HCT116 (cell line): Measurements from ENCODE around the gene KRT74. TPM values are rescaled to one million over a fixed set of nuclear protein-coding genes. Genes with fewer than 3 reads are reported as not detected.

Experiments
- ATAC-seq: fragments of 200-7000 bp; cut with Tn5 transposase; 2 replicates; pipeline ENCODE4 v1.9.1; 2020; ENCODE audit warnings: mild to moderate bottlenecking, moderate library complexity
- BruUV-seq: library from RNA; stranded (reverse); fragments of 400-500 nt; replicated peaks from 2 replicates; lab custom pipeline; 2021; lab: Mats Ljungman, UMichigan
- CTCF ChIA-PET: fragments of 300-600 bp; sonication (Branson Sonifier 250); formaldehyde crosslinking; loops from one replicate; lab custom pipeline; 2021; ENCODE audit warnings: antibody characterized with exemption; lab: Charles Lee
- POLR2A ChIA-PET: fragments of 300-600, 350-600 bp; sonication (Branson Sonifier 250); formaldehyde crosslinking; loops from one replicate; lab custom pipeline; 2021; ENCODE audit warnings: antibody characterized with exemption; lab: Charles Lee
- RAD21 ChIA-PET, 2 experiments: fragments of 300-600 bp; sonication (Branson Sonifier 250); formaldehyde crosslinking; loops; one replicate each; lab custom pipeline; 2023; ENCODE audit warnings: low total read pairs in 2 of 2; ENCODE audit not compliant: uncharacterized antibody in 2 of 2, unreplicated experiment in 2 of 2, low non-redundant PET in 1 of 2; lab: Charles Lee
- DNase-seq: peaks from one replicate; pipeline ENCODE4 v3.0.0-alpha.2; 2010; ENCODE audit warnings: low read depth, low spot score
- H2AFZ ChIP-seq: fragments of 200-600 bp; shearing (Covaris generic), sonication (generic); 2 replicates; pipeline ENCODE4 v1.6.1; 2017; ENCODE audit warnings: low read depth, mixed run types, mixed read lengths, antibody characterized with exemption, low read length; ENCODE audit not compliant: poor library complexity, severe bottlenecking
- H3K27ac ChIP-seq: 2 replicates; pipeline ENCODE4 v1.5.1; 2012; ENCODE audit warnings: low read depth, low read length
- H3K27me3 ChIP-seq: fragments of 200-600 bp; sonication (generic); 2 replicates; pipeline ENCODE4 v1.6.1; 2016; ENCODE audit warnings: mixed run types, low read length, mixed read lengths; ENCODE audit not compliant: insufficient read depth
- H3K36me3 ChIP-seq, 2 experiments: fragments of 200-500 bp in 1 of 2; fragments of 200-600 bp in 1 of 2; sonication (Bioruptor generic) in 1 of 2; sonication (generic) in 1 of 2; 2 replicates each; pipeline versions ENCODE4 v1.5.1 to v1.6.1; 2014 to 2016; ENCODE audit warnings: low read length in 2 of 2, inconsistent platforms in 1 of 2, mixed read lengths in 1 of 2, mixed run types in 1 of 2; ENCODE audit not compliant: insufficient read depth in 2 of 2, control insufficient read depth in 1 of 2
- H3K4me1 ChIP-seq, 2 experiments: fragments of 200-600 bp in 1 of 2; sonication (generic) in 1 of 2; 2 replicates each; pipeline versions ENCODE4 v1.5.1 to v1.6.1; 2012 to 2017; ENCODE audit warnings: low read length in 2 of 2, inconsistent platforms in 1 of 2, mild to moderate bottlenecking in 1 of 2, mixed read lengths in 1 of 2, mixed run types in 1 of 2, moderate library complexity in 1 of 2; ENCODE audit not compliant: insufficient read depth in 2 of 2, control insufficient read depth in 1 of 2
- H3K4me2 ChIP-seq: fragments of 200-600 bp; sonication (generic); 2 replicates; pipeline ENCODE4 v1.6.1; 2017; ENCODE audit warnings: mixed run types, low read length, mixed read lengths
- H3K4me3 ChIP-seq, 2 experiments: fragments of 200-600 bp in 1 of 2; sonication (generic) in 1 of 2; replicated peaks in 1 of 2; 2 replicates each; pipeline ENCODE4 v1.5.1; 2011 to 2016; ENCODE audit warnings: low read length in 2 of 2, control low read depth in 1 of 2, low read depth in 1 of 2, mild to moderate bottlenecking in 1 of 2, mixed read lengths in 1 of 2, mixed run types in 1 of 2
- H3K79me2 ChIP-seq: fragments of 200-600 bp; sonication (generic); 2 replicates; pipeline ENCODE4 v1.6.1; 2017; ENCODE audit warnings: mild to moderate bottlenecking, mixed run types, low read length, moderate library complexity, mixed read lengths; ENCODE audit not compliant: insufficient read depth
- H3K9ac ChIP-seq: fragments of 200-600 bp; sonication (generic); 2 replicates; pipeline ENCODE4 v1.6.1; 2016; ENCODE audit warnings: low read length, mixed read lengths
- H3K9me2 ChIP-seq: fragments of 200-600 bp; sonication (generic), shearing (Covaris generic); 2 replicates; pipeline ENCODE4 v1.6.1; 2017; ENCODE audit warnings: mixed run types, mild to moderate bottlenecking, moderate library complexity; ENCODE audit not compliant: insufficient read depth
- H3K9me3 ChIP-seq, 2 experiments: fragments of 200-500 bp in 1 of 2; fragments of 200-600 bp in 1 of 2; sonication (Bioruptor generic) in 1 of 2; sonication (generic) in 1 of 2; 2 replicates each; pipeline ENCODE4 v1.6.1; 2014 to 2017; ENCODE audit warnings: low read length in 2 of 2, mixed read lengths in 2 of 2, inconsistent platforms in 1 of 2, low read depth in 1 of 2, mild to moderate bottlenecking in 1 of 2, mixed run types in 1 of 2, moderate library complexity in 1 of 2; ENCODE audit not compliant: control insufficient read depth in 1 of 2, insufficient read depth in 1 of 2
- H4K20me1 ChIP-seq: fragments of 200-600 bp; sonication (generic), shearing (Covaris generic); 2 replicates; pipeline ENCODE4 v1.6.1; 2017; ENCODE audit warnings: mixed run types, mild to moderate bottlenecking, moderate library complexity; ENCODE audit not compliant: insufficient read depth
- ATF3 ChIP-seq: IDR thresholded peaks from 2 replicates; pipeline ENCODE4 v1.6.1; 2012
- CTCF ChIP-seq, 3 experiments: fragments of 200-600 bp in 1 of 3; sonication (generic) in 1 of 3; IDR thresholded peaks in 2 of 3; conservative IDR thresholded peaks in 1 of 3; 2 replicates each; pipeline ENCODE4 v1.5.1; 2012 to 2017; ENCODE audit warnings: low read depth in 2 of 3, low read length in 2 of 3, antibody characterized with exemption in 1 of 3, borderline replicate concordance in 1 of 3, control low read depth in 1 of 3, mild to moderate bottlenecking in 1 of 3, mixed read lengths in 1 of 3, mixed run types in 1 of 3, moderate library complexity in 1 of 3; ENCODE audit not compliant: insufficient read depth in 1 of 3
- EZH2 ChIP-seq: fragments of 200-600 bp; sonication (generic); IDR thresholded peaks from 2 replicates; pipeline ENCODE4 v1.6.1; 2017; ENCODE audit warnings: antibody characterized with exemption, mixed run types
- JUND ChIP-seq: IDR thresholded peaks from 2 replicates; pipeline ENCODE4 v1.6.1; 2012
- MAX ChIP-seq: IDR thresholded peaks from 2 replicates; pipeline ENCODE4 v1.6.1; 2012
- RAD21 ChIP-seq: IDR thresholded peaks from 2 replicates; pipeline ENCODE4 v1.6.1; 2012; ENCODE audit warnings: low read depth, mild to moderate bottlenecking
- REST ChIP-seq: IDR thresholded peaks from 2 replicates; pipeline ENCODE4 v1.6.1; 2012; ENCODE audit warnings: low read depth
- ZNF274 ChIP-seq: fragments of 200-500 bp; sonication (Bioruptor generic); IDR thresholded peaks from 2 replicates; pipeline ENCODE4 v1.6.1; 2014; ENCODE audit warnings: mild to moderate bottlenecking, low read depth, low read length, inconsistent platforms
- intact Hi-C: fragments of 100-400 bp; cut with micrococcal nuclease; formaldehyde crosslinking; loops from 2 replicates; pipeline ENCODE4 v1.10.0; 2022
- total RNA-seq: library from RNA; stranded (reverse); gene quantifications from one replicate; pipeline ENCODE4 v1.2.1, GENCODE V29; 2021; ENCODE audit not compliant: unreplicated experiment

KRT74 gene
- total RNA-seq, 1 experiment from 2014 or later = not detected

GRCh38 chr12:52551216-52551865, 22.3 kb downstream of the KRT74 start:
- no peak overlapping the region for H3K9ac ChIP-seq
- intact Hi-C loops = no loop called here
- POLR2A ChIA-PET = no interaction called here
- DNase-seq = no peak
- H3K36me3 ChIP-seq = no peaks in the 10 kb centered on the region
- H3K4me3 ChIP-seq = no peak overlapping the region
- H4K20me1 ChIP-seq = no peaks in the 10 kb centered on the region
- CTCF ChIA-PET = no interaction called here
- ATAC-seq = no peak
- no peaks in the 10 kb centered on the region for H3K9me3 ChIP-seq
- peaks cover 5 to 13% of the 10 kb centered on the region in 2 experiments; a peak in 3 of 4 replicates for H3K4me1 ChIP-seq
- H3K9me2 ChIP-seq = no peaks in the 10 kb centered on the region
- no peak overlapping the region for H2AFZ ChIP-seq
- no peak overlapping the region for H3K27ac ChIP-seq
- peak overlapping the region; percentile 19; the same call in 1 of the 2 replicates for H3K4me2 ChIP-seq
- H3K27me3 ChIP-seq = no peaks in the 10 kb centered on the region
- RAD21 ChIA-PET = no interaction called here
- H3K79me2 ChIP-seq = no peaks in the 10 kb centered on the region
- no TSS peak for BruUV-seq
- TF ChIP-seq ZNF274 (no peak), MAX (no peak), CTCF (IDR thresholded peaks at IDR 0.05 in 2 of 3, conservative IDR thresholded peaks at IDR 0.05 in 1 of 3; ENCODE audit: borderline replicate concordance in 1 of 3, insufficient read depth in 1 of 3, low read depth in 2 of 3, low read length in 2 of 3) (no peak), JUND (no peak), ATF3 (no peak), EZH2 (no peak), REST (no peak), RAD21 (no peak)
- TF ChIP-seq, all 23 proteins: peak for 0
